NB4 (cell line): ENCODE data around the gene NEU4.

Experiments used
- DNase-seq: peaks from one replicate; pipeline ENCODE4 v3.0.0; 2010; ENCODE audit warnings: low read depth
- H3K4me3 ChIP-seq: one replicate; pipeline ENCODE4 v1.5.1; 2011; ENCODE audit warnings: mild to moderate bottlenecking, low read depth, low read length, moderate library complexity
- MAX ChIP-seq: IDR thresholded peaks from 2 replicates; pipeline ENCODE4 v1.6.1; 2011; ENCODE audit warnings: low read depth, low read length
- MYC ChIP-seq: IDR thresholded peaks from 2 replicates; pipeline ENCODE4 v1.6.1; 2011; ENCODE audit warnings: low read depth, low read length
- POLR2A ChIP-seq: IDR thresholded peaks from 2 replicates; pipeline ENCODE4 v1.6.1; 2011; ENCODE audit warnings: mild to moderate bottlenecking; ENCODE audit not compliant: insufficient read length; ENCODE audit errors: extremely low read depth
- TF ChIP-seq, protein P1 (sequence below): IDR thresholded peaks from one replicate; pipeline ENCODE4 v1.5.1; 2012; ENCODE audit warnings: low read depth, low read length

The NEU4 gene

DNA sequence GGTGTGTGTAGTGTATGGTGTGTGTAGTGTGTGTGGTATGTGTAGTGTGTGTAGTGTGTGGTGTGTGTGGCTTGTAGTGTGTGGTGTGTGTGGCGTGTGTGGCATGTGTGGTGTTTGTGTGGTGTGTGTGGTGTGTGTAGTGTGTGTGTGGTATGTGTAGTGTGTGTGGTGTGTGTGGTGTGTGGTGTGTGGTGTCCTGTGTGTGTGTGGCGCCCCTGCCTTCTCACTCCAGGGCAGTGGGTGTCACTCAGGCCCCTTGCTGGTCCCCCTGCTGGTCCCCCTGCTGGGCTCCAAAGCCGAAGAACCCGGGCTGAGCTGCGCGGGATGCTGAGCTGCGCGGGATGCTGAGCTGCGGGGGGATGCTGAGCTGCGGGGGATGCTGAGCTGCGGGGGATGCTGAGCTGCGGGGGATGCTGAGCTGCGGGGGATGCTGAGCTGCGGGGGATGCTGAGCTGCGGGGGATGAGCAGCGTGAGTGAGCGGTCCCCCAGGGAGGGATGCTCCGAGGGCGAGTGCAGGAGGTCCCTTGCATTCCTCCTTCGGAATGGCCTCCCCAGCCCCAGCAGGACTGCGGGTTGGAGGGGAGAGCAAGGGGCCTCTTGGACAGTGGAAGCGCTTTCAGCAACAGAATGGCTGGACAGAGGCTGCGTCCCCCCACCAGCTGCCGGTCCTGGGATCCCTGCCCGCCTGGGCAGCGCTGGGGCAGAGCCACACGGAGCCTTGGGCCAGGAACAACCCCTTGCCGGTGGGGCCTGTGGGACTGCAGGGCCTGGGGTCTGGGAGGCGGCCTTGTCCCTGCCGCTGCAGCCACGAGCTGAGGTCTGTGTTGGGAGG is 57.2 kb downstream of the NEU4 start:
- no peak for TF ChIP-seq POLR2A
- TF ChIP-seq, protein P1, sequence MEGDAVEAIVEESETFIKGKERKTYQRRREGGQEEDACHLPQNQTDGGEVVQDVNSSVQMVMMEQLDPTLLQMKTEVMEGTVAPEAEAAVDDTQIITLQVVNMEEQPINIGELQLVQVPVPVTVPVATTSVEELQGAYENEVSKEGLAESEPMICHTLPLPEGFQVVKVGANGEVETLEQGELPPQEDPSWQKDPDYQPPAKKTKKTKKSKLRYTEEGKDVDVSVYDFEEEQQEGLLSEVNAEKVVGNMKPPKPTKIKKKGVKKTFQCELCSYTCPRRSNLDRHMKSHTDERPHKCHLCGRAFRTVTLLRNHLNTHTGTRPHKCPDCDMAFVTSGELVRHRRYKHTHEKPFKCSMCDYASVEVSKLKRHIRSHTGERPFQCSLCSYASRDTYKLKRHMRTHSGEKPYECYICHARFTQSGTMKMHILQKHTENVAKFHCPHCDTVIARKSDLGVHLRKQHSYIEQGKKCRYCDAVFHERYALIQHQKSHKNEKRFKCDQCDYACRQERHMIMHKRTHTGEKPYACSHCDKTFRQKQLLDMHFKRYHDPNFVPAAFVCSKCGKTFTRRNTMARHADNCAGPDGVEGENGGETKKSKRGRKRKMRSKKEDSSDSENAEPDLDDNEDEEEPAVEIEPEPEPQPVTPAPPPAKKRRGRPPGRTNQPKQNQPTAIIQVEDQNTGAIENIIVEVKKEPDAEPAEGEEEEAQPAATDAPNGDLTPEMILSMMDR, result no peak
- no peak for TF ChIP-seq MAX
- no peak for TF ChIP-seq MYC
- peak; percentile 46 for DNase-seq
- no peak overlapping the region for H3K4me3 ChIP-seq
